HG03354 (cell line): Measurements from ENCODE around the gene ITPKA.
A peak's percentile ranks its signal among the peaks of the same experiment; 100 is the strongest.

Experiments
- ATAC-seq: cut with Tn5 transposase; IDR thresholded peaks from one replicate; pipeline ENCODE4 v1.9.1; 2021; ENCODE audit warnings: mild to moderate bottlenecking; ENCODE audit not compliant: unreplicated experiment, poor library complexity, severe bottlenecking

ITPKA gene

DNA sequence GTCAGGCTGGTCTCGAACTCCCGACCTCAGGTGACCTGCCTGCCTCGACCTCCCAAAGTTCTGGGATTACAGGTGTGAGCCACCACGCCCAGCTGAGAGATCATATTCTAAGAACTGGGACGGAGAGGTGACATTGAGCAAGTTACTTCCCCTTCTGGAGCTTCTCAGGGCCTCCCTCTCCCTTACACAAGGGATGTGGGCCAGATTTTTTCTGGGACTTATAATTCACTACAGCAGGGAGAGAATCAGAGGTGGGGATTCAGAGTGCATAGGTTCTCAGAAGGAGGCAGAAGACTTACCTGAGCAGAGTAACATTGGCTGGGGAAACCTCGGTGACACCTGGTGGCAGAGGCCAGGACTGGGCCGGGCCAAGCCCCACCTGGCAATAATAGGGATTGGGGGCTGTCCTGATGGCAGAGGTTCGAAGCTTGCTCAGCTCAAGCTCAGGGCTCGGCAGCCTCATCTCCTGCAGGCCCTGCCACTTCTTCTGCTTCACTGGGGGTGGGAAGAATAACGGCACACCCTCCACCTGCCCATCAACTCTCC is 13.2 kb downstream of the ITPKA start:
- no peak for ATAC-seq

- ATAC-seq: no peak
These were observed 14.2 kb downstream of the ITPKA start for GRCh38 chr15:41507820-41508290.

- ATAC-seq: no peak
These were observed 17.1 kb downstream of the ITPKA start for GRCh38 chr15:41510728-41511127.

DNA sequence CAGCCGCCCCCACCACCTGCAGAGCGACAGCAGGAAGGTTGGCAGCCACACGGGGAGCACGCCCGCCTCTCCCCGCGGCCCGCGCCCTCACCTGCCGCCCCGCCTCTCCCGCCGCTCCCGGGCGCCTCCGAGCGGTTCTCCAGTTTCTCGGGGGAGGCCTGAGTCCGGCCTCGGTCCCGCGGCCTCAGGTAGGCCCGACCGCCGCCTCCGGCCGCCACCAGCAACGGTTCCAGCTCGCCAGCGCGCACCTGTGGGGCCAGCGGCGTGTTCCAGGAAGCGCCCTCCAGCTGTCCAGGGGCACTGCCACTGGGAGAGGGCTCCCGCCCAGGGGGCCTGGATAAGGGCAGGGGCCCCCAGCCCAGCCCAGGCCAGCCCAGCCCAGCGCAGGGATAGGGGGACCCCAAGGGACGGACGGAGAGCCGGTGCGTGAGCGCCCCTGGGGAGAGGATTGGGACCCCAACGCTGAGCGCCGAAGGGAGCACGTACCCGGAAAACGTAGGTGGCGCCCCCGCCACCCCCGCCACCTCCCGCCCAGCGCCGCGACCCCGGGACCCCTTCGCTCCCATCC is 17.7 kb downstream of the ITPKA start:
- ATAC-seq: no peak

- no peak for ATAC-seq
These were observed 18.3 kb downstream of the ITPKA start for GRCh38 chr15:41511899-41512369.

- no peak for ATAC-seq
These were observed 18.9 kb downstream of the ITPKA start for GRCh38 chr15:41512512-41512939.

DNA sequence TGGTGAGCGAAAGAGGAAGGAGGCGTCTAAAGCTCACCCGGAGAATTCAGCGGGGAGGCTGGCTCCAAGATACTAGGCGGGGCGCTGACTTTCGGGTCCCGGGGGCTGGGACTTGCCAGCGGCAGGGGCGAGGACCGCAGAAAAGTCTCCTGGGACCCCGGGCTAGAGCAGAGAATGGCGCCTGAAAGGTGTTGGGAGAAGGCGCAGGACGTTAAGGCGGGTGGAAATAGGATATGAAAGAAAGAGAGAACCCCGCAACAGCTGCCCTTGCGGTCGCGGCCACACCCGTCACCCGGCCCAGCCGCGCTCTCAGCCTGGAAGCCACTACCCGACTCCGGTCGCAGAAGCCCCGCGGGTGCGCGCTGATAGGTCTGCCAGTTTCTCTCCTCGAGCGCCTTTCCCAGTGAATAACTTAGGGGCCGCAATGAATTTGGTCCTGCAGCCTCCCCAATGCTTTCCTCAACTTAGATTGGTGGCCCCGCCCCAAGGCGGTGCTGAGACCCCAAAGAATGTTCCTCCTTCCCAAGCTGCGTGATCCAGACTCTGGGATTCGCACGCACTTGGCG is 19.3 kb downstream of the ITPKA start:
- no peak for ATAC-seq

DNA sequence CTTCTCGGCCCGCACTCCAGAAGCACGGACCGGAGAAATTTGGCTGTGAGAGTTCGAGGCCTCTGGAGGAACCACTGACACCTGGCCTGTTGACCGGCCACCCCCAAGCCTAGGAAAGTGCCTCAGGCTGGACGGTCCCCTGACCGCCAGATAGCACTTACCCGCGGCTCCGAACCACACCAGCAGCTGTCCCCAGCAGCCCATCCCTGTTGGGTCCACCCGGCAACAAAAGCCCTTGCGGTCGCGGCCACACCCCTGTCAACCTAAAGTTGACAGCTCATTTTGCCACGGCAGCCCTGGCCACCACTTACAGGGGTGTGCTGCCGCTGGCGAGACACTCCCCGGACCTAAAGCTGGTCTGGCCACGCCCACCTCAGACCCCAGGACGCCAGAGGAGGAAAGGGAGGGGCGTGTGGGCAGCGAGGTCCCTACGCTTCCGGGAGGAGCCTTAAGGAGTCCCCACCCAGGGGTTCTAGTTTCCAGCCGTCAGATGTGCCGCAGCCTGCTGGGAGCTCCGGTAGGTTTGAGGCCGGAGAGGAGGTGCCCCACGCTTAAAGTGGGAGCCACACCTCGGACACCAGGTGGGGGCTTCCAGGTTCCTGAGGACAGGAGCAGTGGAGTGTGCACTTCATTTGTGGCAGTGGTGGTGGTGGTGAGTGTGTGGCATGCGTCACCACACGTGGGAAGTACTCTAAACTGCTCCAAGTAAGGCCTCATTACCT is 20.0 kb downstream of the ITPKA start, which contains the start of gene LTK:
LTK (minus strand) TSS at position 322 of the 722 bp plus-strand sequence; CDS start at position 204, 118 bp downstream.
- no peak for ATAC-seq

GRCh38 chr15:41517895-41518449 is 24.3 kb downstream of the ITPKA start:
- ATAC-seq: no peak

GRCh38 chr15:41520636-41521035 is 27.0 kb downstream of the ITPKA start:
- ATAC-seq: no peak

GRCh38 chr15:41521614-41522013 is 27.9 kb downstream of the ITPKA start:
- ATAC-seq: no peak

DNA sequence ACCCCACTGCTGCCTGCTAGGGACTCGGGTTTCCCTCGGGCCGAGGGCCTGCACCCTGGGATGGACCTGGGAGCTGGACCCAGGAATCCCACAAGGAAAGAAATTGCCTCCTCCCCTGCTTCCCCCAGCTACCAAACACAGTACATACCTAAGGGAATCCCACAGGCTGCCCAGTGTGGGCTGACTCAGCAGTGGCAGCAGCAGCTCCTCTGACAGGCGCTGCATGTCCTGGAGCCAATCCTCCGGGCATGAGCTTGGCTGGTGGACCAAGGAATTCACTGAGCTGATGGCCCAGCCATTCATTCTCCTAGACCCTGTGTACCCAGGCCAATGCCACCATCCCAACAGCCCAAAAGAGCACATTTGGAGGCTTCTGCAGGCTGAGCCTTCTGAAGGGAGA is 29.4 kb downstream of the ITPKA start:
- no peak for ATAC-seq

- ATAC-seq: no peak
These were observed 36.8 kb downstream of the ITPKA start for GRCh38 chr15:41530363-41530956.

GRCh38 chr15:41535544-41535943 is 41.9 kb downstream of the ITPKA start:
- no peak for ATAC-seq

- ATAC-seq: no peak
These were observed 43.2 kb downstream of the ITPKA start for GRCh38 chr15:41536866-41537265.

- ATAC-seq: peak; percentile 25
These were observed 49.8 kb downstream of the ITPKA start for GRCh38 chr15:41543521-41543870.

GRCh38 chr15:41544650-41545015 is 51.0 kb downstream of the ITPKA start:
- ATAC-seq: no peak

DNA sequence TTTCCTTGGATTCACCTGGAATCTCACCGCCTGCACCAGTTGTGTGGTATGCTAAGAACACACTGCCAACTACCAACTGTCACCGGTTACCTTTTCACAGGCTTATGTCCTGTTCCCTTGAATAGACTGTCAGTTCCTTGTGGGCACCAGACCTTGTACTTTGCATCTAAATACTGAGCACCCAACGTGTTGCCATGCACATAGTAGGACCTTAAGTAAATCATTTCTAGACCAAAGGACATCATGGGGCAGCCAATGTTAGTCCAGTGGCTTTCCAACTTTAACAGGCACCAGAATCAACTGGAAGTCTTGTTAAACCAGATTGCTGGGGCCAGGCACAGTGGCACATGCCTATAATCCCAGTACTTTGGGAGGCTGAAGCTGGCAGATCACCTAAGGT is 51.5 kb downstream of the ITPKA start:
- ATAC-seq: no peak

DNA sequence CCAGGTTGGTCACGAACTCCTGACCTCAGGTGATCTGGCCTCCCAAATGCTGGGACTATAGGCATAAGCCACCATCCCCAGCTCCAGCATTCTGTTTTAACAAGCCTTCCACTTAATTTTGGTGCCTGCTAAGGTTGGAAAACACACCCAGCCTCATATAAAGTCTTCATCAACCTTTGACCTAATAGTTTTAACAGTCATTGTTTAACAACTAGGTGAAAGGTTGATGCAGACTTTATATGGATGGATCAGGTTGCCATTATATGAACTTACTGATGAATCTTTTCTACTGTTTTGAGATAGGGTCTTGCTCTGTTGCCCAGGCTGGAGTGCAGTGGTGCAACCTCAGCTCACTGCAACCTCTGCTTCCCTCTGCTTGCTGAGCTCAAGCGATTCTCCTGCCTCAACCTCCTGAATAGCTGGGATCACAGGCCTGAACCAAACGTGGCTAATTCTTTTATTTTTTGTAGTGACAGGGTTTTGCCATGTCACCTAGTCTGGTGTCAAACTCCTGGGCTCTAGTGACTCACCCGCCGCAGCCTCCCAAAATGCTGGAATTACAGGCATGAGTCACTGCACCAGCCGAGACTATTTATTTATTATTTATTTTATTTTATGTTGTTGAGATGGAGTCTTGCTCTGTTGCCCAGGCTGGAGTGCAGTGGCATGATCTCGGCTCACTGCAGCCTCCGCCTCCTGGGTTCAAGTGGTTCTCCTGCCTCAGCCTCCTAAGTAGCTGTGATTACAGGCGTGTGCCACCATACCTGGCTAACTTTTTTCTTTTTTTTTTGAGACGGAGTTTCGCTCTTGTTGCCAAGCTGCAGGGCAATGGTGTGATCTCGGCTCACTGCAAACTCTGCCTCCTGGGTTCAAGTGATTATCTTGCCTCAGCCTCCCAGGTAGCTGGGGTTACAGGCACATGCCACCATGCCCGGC is 53.4 kb downstream of the ITPKA start:
- ATAC-seq: no peak
